ENCODE data around the gene RPL31.

Gene RPL31

GRCh38 chr2:100990650-100991403 lies 11.3 kb upstream of the RPL31 start:
- no peak for DNase-seq (ENCODE audit: low read depth in 2 of 2)
- no peak overlapping the region for H3K4me3 ChIP-seq (replicated peaks in 1 of 2; ENCODE audit: low read depth in 2 of 2, low read length in 2 of 2)
- no peak for TF ChIP-seq CTCF (IDR thresholded peaks at IDR 0.05; ENCODE audit: low read depth, low read length)

DNA sequence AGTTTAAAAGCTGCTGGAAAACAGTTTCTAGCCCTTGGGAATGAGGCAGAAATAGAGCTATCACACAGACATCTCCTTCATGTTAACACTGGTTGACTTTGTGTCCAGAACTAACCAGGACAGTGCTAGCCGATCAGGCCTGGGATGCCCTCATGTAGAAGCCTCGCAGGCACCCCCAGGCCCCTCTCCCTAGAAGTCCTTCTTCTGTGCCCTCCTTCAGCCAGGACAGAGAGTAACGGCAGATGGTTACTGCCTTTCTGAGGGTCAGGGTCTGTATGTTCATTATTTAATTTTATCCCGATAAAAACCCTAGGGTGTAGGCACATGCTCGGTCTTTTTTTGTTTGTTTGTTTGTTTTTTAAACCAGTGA lies 10.7 kb upstream of the RPL31 start:
- TF ChIP-seq CTCF (IDR thresholded peaks at IDR 0.05; ENCODE audit: low read depth, low read length): no peak
- H3K4me3 ChIP-seq (replicated peaks in 1 of 2; ENCODE audit: low read depth in 2 of 2, low read length in 2 of 2): no peak overlapping the region
- DNase-seq (ENCODE audit: low read depth in 2 of 2): no peak

- no peak overlapping the region for H3K4me3 ChIP-seq (replicated peaks in 1 of 2; ENCODE audit: low read depth in 2 of 2, low read length in 2 of 2)
- DNase-seq (ENCODE audit: low read depth in 2 of 2): no peak
These were observed 9.8 kb upstream of the RPL31 start for GRCh38 chr2:100992262-100992661.

DNA sequence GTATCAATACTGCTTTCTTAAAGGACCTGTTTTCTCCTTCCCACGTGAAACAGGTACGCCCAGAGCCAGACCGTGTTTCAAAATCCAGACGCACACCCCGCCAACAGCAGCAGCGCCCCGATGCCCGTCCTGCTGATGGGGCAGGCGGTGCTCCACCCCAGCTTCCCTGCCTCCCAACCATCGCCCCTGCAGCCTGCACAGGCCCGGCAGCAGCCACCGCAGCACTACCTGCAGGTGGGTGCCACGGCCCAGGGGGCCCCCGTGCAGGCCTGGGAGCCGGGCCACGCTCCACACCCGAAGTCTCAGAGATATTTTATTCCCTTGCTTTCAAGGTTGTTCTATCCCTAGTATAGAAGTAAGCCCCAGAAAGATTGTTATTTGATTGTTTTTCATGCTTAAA lies 8.8 kb upstream of the RPL31 start:
- TF ChIP-seq CTCF (IDR thresholded peaks at IDR 0.05; ENCODE audit: low read depth, low read length): no peak
- no peak for DNase-seq (ENCODE audit: low read depth in 2 of 2)
- no peak overlapping the region for H3K4me3 ChIP-seq (replicated peaks in 1 of 2; ENCODE audit: low read depth in 2 of 2, low read length in 2 of 2)

More at GRCh38 chr2:100992262-100992661, 9.8 kb upstream of the RPL31 start:
- TF ChIP-seq CTCF (IDR thresholded peaks at IDR 0.05; ENCODE audit: low read depth, low read length): no peak

GRCh38 chr2:100995309-100996075 lies 6.6 kb upstream of the RPL31 start:
- no peak overlapping the region for H3K4me3 ChIP-seq (replicated peaks in 1 of 2; ENCODE audit: low read depth in 2 of 2, low read length in 2 of 2)
- no peak for TF ChIP-seq CTCF (IDR thresholded peaks at IDR 0.05; ENCODE audit: low read depth, low read length)
- no peak for DNase-seq (ENCODE audit: low read depth in 2 of 2)

DNA sequence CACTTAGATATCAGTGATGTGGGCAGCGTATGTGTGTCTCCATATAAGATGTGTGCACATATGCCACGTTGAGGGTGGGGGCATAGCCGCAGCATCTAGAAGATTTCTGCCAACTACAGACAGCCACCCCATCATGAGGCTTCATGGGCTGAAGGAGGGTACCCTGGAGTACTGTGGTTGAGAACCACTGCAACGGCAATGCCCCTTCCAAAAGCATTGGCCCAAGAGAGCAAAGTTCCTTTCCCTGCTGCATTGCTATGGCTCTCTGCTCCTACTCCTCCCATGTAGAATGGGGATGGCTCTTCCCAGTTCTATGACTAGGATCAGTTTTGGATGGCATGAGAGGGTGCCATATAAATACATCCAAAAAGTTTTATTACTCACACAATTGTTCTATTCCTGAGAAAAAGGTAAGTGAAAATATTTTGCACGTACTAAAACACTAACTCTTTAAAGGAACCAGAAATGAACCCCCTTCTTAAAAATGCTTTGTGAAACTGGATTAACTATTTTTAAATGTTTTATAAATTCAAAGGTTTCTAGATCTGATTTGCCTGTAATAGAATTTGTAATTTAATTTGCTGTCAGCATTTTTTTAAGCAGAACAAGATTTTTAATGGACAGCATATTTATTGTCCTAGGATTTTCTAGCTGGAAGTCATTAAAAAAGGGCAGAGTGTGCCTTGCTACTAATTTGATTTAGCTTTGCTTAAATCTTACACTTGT lies 4.4 kb upstream of the RPL31 start:
- TF ChIP-seq CTCF (IDR thresholded peaks at IDR 0.05; ENCODE audit: low read depth, low read length): no peak
- no peak overlapping the region for H3K4me3 ChIP-seq (replicated peaks in 1 of 2; ENCODE audit: low read depth in 2 of 2, low read length in 2 of 2)
- no peak for DNase-seq (ENCODE audit: low read depth in 2 of 2)
